HG03060 (cell line): ENCODE measurements around the gene IMPACT.

ENCODE experiments used
- ATAC-seq: cut with Tn5 transposase; IDR thresholded peaks from one replicate; pipeline ENCODE4 v1.9.1; 2021; ENCODE audit warnings: low read depth, moderate number of reproducible peaks; ENCODE audit not compliant: unreplicated experiment

Gene IMPACT, protein sequence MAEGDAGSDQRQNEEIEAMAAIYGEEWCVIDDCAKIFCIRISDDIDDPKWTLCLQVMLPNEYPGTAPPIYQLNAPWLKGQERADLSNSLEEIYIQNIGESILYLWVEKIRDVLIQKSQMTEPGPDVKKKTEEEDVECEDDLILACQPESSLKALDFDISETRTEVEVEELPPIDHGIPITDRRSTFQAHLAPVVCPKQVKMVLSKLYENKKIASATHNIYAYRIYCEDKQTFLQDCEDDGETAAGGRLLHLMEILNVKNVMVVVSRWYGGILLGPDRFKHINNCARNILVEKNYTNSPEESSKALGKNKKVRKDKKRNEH

DNA sequence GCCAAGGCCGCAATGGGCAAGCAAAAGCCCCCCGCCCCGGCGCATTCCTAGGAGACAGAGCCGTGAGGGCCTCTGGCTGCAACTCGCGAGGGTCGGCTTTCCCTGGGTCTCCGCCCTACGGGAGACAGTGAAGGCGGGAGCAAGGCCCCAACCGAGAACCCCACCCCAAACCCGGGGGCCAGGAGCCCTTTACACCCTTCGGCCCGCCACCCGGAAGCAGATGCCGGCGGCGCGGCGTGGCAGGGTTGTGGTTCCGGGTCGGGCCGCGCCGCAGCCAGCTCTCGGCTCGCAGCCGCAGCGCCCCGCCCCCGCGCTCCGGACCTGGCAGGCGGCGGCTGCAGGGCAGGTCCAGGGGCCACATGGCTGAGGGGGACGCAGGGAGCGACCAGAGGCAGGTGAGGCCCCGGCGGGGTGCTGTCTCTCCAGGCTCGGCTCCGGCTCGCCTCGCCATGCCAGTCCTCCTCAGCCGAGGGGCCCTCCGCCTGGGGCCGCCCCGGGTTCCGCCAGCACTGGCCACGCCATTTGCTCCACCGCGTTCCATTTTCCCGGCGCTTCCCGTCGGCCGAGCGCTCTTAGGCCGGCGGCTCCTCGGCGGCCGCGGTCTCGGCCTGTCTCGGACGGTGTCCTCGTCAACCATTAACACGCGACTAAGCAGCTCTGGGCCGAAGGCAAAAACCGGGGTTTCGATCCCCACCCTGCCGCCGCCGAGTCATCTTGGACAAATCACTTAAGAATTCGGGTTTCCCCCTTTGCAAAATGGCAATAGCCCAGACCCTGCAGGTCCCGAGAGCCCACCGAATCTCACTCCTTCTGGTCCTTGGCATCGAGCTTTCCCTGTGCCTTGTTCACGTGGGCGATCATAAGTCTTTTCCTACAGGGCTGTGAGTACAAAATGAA lies at the start of gene IMPACT:
Gene IMPACT, plus strand, starts transcription at position 273 of the 897 bp plus-strand sequence. Its CDS starts 87 bp downstream, at position 360.
- no peak for ATAC-seq

DNA sequence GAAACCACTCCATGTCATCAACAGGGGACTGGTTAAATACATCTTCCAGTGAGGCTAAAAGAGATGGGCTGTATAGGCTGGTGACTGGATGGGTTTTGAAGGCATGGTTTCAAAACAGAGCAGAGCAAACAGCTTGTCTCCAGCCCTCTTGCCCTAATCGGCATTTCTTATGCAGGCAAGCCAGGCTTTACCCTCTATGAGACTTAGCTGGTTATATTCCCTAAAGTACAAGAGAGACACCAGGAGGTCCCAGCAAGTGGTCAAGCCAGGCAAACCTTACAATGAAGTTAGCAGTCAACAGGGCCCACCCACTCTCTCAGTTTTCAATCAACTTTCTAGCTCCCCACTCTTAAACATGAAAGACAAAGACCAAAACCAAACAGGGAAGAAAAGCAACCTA lies 47.9 kb upstream of the IMPACT start:
- no peak for ATAC-seq

DNA sequence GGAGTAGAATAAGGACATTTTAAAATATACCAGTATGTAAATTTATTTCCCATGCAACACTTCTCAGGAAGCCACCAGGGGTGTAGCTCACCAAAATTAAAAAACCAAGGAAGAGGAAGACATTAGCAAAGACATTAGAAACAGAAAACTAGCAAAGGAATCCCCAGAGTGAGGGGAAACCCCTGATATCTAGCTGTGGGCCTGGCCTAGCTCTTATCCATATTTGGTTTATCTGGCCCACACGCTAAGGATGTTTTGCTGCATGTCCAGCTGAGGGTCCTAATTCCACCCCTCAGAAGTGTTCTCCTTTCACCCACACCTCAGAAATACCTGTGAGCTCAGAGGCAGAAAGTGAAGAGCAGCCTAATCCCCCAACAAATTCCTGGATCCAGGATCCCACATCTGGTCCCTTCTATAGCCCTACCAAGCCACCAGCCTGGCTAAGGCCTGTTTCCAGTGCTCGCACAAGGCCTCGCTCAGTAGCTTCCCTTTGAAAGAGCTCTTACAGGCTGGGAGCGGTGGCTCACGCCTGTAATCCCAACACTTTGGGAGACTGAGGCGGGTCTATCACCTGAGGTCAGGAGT lies 46.2 kb upstream of the IMPACT start:
- ATAC-seq, result no peak

DNA sequence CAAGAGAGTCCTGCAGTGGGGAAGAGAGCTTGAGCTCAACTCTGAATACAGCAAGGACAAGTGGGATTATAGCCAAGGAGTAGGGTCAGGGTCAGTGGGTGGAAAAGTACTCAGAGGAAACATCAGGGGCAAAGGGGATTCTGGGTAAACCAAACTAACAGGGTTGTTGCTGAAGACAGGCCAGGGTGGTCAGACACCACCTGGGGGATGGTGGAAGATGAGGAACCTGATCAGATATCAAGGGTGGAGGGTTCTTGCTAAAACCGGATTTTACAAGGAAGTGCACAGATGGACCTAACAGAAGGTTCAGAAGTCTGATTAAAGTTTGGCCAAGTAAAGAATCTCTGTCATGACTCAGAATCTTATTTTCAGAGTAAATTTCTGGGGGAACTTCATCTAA lies 45.3 kb upstream of the IMPACT start:
- no peak for ATAC-seq

DNA sequence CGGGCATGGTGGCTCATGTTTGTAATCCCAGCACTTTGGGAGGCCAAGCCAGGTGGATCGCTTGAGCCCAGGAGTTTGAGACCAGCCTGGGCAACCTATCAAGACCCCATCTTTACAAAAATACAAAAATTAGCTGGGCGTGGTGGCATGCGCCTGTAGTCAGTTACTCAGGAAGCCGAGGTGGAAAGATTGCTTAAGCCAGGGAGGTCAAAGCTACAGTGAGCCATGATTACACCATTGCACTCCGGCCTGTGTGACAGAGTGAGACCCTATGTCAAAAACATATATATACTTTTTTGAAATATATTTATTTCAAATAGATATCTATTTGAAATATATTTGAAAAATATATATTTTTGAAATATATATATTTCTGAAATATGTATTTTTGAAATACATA lies 39.8 kb upstream of the IMPACT start:
- ATAC-seq, result no peak

DNA sequence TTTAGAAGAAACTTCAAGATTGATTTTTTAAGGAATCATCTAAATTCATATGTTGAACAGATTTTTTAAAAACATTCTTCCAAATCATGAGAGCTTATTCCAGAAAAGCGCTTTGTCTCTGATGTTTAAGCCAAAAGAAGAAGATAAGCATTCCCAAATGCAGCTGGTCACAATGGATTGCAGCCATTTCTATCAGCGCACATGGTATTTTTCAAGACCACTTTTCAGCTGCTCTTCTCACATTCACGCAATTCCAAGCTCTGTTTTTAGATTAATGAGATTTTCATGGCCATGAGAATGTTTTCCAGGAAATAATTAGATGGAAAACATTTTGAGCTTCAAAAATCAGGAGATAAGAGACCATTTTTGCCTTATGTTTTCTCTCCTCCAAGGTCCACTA lies 37.5 kb upstream of the IMPACT start:
- no peak for ATAC-seq

DNA sequence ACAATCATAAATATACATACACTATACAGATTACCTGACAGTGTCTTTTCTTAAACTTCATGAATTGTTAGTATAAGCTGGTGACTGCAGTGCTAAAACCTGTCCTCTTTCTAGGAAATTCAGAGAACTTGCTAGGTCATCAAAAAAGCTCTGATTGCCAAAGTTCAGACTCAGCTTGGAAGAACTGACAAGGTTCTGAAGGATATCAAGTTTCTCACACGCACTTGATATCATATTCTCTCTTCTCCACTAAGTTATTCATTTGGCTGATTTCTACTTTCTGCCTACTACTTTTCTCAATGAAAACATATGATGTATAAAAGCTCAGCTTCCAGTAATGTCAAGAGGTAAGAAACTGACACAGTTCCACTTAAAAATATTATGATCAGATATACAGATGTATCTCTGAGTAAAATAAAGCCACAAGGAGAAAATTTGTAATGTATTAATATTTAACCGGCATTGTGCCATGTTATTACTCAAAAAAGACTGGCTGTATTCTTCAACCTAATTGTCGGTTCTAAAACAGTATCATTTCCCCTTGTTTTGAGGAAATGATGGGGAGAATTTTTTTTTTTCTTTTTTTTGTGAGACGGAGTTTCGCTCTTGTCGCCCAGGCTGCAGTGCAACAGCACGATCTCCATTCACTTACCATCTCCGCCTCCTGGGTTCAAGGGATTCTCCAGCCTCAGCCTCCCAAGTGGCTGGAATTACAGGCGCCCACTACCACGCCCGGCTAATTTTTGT lies 31.2 kb upstream of the IMPACT start:
- ATAC-seq, result no peak

DNA sequence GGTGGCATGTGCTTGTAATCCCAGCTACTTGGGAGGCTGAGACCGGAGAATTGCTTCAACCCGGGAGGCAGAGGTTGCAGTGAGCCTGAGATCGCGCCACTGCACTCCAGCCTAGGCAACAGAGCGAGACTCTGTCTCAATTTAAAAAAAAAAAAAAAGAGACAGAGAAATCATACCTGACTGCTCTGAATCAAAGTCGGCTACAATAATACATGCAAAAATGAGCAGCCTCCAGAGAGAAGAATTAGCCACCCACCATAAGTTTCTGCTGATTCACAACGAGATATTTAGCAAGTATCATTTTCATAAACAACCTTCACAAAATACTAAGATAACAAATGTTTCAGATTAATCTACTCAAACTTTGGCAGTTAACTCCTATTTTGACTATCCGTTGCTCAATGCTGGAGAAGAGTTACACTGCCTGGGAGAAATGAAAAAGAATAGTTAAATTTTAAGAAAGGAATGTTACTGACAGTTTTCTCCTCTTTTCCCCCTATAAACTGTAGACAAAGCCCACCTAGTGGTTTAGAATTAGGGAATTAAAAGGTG lies 30.3 kb upstream of the IMPACT start:
- no peak for ATAC-seq

DNA sequence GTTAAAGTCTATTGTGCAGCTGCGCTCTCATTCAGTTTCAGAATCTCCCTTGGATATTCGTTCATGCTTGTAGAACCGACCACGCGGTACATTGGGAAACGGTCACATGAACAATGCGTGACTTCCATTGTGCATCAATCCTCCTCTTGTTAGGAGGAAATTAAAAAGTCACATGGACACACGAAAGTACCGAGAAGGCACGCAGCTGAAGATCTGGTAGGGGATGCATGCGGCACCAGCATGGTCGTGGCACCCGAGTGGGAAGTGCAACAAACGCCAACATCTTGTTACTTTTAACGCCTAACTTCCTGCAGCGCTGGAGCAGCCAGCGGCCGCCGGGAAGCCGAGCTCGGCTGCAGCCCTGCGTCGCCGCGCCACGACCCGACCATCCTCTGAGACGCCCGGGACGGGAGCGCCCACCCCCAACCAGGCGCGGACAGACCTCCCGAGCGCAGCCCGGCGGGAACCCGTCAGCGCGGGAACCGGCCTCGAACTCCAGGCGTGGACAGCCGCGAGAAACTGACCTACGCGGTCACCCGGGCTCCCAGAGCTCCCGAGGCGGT lies 29.3 kb upstream of the IMPACT start:
- ATAC-seq, result no peak

DNA sequence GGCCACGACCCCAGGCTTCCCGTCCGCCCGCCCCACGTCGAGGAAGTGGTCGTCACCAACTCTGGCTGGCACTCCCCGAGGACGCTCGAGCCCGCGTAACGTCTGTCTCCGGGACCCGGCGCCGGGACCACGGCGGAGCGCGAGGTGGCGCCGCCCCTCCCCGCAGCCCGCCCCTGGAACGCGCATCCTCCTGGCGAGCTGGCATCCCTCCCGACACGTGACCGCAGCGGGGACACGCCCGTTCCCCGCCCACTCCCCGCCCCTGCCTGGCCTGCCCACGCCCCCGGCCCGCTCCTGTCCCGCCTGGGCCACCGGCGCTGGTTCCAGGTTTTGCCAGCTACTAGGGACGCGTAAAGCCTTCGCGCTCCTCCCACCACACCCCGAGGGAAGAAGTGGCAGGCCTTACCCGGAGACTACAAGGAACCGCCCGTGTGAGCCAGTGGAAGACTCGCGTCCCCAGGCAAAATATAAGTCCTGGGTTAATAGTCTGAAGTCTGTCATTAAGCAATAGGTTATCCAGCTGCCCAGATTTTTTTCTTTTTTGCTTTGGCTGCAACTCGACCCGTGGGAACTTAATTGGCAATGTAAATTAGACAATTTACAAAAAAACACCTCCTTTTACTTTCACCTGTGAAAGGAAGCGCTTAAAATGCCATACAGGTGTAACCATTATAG lies 28.6 kb upstream of the IMPACT start, which contains the start of gene OSBPL1A:
Gene OSBPL1A, minus strand, starts transcription at position 131 of the 675 bp plus-strand sequence. CDS start 20,291 bp downstream, outside the sequence.
- ATAC-seq, result no peak

DNA sequence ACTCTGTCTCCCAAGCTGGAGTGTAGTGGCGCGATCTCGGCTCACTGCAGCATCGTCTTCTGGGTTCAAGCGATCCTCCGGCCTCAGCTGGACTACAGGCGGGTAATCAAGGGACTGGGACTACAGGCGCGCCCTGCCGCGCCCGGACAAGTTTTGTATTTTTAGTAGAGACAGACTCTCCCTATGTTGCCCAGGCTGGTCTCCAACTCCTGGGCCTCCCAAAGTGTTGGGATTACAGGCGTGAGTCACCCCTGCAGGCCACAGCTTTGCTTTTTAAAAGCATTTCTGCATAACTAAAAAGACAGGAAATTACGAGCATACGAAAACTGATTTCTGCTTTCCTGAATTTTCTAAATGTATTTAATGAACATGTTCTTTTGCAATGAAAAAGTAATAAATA lies 27.9 kb upstream of the IMPACT start:
- no peak for ATAC-seq

DNA sequence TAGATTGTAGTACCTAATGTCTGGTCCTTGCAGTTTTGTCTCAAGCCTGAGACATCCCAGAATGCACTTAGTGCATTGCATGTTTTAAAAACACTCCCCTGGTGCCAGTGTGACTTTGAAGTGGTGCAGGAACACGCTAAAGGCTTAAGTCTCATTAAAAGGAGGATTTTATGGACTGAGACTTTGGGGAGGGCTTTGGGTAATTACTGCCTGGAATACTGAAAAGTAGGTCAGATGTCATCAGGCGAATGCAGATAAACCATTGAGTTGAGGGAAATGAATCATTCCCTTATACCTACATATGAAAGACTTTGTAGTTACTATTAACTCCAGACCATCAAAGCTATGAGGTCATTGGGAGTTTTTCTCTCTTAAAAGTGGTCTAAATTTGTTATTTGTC lies 25.9 kb upstream of the IMPACT start:
- ATAC-seq, result no peak

DNA sequence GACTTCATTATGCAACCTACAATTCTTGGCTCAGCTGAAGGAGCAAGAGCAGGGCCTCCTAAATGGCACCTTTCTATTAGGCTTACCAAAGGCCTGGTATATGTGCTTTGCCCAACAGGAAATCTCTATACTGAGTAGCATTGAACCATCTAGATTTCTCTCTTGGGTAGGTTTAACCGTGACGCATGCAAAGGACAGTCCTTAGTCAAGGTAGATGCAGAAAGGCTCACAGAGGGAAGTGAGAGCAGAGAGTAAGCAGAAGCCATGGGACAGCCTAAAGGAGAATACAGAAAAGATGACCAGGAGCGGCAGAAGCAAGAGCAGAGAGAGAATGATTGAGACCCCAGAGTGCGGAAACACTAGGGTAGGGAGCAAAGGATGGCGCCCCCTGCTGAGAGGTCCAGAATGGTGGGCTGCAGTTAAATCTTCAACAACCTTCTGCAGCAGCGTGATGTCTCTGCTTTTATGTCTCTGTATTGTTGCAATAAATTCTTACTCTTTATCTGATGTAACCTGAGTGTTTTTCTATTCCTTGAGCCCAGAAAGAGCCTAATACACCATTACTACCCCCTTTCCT lies 24.2 kb upstream of the IMPACT start:
- ATAC-seq, result no peak

DNA sequence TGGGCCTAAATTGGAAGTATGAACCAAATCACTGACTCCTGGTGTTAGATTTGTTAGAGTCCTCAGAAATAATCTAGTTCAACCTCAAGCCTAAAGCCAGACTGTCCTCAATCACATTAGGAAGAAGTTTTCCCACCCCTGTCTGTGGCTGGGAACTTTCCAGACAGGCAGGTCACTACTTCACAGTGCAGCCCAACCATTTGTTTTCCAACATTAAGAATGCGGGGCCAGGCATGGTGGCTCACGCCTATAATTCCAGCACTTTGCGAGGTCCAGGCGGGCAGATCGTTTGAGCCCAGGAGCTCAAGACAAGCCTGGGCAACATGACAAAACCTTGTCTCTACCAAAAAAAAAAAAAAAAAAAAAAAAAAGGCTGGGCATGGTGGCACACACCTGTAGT lies 23.4 kb upstream of the IMPACT start:
- ATAC-seq, result no peak

DNA sequence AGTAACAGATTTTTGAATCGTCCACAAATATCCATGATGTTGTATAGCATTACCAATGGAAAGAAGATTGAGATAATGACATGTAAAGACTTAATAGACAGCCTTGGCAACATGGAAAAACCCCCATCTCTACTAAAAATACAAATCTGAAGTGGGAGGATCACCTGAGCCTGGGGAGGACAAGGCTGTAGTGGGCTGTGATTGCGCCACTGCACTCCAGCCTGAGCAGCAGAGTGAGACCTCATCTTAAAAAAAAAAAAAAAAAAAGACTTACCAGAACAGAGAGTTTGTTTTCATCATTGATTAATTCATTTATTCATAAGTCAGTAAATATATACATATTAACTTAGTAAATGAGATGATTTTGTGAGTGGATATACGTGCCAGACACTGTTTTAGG lies 21.9 kb upstream of the IMPACT start:
- ATAC-seq, result no peak

DNA sequence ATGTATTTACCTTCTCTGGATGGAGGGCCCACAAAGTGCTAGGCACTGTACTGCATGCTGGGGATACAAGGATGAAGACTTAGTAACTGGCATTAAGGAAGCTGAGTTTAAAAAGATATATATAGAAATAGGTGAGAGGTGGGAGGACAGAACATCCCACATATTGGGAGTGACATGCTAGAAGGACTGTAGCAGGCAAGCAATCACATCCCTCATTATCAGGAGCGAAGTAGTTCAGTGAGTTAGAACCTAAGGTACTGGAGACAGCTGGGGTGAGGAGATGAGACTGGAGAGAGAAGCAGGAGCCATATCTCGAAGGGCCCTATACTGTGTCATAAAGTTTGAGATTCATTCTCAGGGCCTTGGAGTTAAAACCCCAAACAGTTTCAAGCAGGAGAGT lies 18.0 kb upstream of the IMPACT start:
- ATAC-seq, result no peak

DNA sequence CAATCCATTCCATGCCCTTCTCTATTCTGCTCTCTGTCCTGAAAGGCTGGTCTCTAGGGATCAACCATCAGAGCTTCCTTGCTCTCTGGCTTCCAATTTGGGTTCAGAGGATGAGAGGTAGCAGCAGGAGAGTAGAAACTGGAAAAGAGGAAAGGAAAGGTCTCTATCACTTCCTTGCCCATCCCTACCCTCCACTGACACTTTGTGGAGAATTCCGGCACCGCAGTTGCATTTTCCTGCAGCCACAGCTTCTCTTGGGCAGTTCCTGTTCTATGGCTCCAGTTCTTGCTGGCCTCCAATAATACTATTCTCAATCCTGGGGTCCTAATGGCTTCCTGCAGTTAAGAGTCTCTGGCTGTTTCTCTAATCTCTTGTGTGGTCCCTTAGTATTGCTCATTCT lies 13.3 kb upstream of the IMPACT start:
- no peak for ATAC-seq

DNA sequence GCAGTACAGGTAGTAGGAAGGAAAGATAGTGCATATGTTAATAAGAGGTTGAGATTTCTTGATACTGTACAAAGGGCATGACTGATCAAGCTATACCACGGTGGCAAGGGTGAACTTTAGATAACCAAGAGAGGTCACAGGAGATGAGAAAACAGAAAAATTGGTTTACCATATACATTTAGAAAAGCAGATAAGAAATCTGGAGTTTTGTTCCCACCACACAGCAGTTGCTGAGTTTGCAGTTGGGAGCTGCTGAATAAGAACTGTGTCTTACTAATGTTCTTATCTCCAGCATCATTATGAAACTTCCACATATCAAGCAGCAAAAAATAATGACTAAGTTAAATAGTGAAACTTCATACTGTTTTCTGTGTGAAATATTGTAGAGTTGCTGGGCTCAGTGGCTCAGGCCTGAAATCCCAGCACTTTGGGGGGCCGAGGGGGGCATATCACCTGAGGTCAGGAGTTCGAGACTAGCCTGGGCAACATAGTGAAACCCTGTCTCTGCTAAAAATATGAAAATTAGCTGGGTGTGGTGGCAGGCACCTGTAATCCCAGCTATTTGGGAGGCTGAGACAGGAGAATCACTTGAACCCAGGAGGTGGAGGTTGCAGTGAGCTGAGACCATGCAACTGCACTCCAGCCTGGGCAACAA lies 12.0 kb upstream of the IMPACT start:
- ATAC-seq, result peak; percentile 49

DNA sequence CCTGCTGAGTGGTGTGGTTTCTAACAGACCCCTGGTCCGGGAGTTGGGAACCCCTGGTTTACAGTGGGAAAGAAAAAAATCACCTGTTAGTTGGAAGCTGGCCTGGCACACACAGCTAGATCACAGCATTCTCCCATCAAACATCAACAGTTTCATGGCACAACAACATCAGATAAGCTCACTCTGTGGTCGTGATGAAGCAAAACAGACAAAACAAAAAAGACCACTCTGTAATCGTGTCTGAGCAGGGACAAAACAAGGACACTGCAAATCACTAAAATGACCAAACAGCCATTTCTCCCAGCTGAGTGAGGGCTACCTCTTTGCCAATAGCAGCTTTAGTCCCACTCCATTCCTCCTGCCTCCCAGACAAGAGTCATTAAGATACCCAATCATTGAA lies 9.0 kb upstream of the IMPACT start:
- ATAC-seq, result no peak
